HG03135 (cell line): Measurements from ENCODE around the gene SLC30A5.
A peak's percentile ranks its signal among the peaks of the same experiment; 100 is the strongest.
"Not testable (repeated sequence)": the region's sequence is repeated elsewhere in the genome, so short reads cannot be mapped to it uniquely, and the experiment has no call there.

Source experiments
- ATAC-seq: cut with Tn5 transposase; IDR thresholded peaks from one replicate; pipeline ENCODE4 v1.9.1; 2021; ENCODE audit warnings: mild to moderate bottlenecking, moderate library complexity; ENCODE audit not compliant: unreplicated experiment

SLC30A5 gene

GRCh38 chr5:69103521-69103920, 9.7 kb downstream of the SLC30A5 start:
- no peak for ATAC-seq

GRCh38 chr5:69105996-69106906, 12.4 kb downstream of the SLC30A5 start:
- peak; percentile 92 for ATAC-seq

GRCh38 chr5:69108367-69108766, 14.6 kb downstream of the SLC30A5 start:
- not testable (repeated sequence) for ATAC-seq

- ATAC-seq, result no peak
Observed at GRCh38 chr5:69113851-69114250, 20.0 kb downstream of the SLC30A5 start.

- no peak for ATAC-seq
Observed at GRCh38 chr5:69115526-69115925, 21.7 kb downstream of the SLC30A5 start.

- no peak for ATAC-seq
Observed at GRCh38 chr5:69129413-69129812, 35.6 kb downstream of the SLC30A5 start.

GRCh38 chr5:69130241-69130640, 36.4 kb downstream of the SLC30A5 start:
- no peak for ATAC-seq

- ATAC-seq, result no peak
Observed at GRCh38 chr5:69131304-69131703, 37.5 kb downstream of the SLC30A5 start.

- no peak for ATAC-seq
Observed at GRCh38 chr5:69134126-69134525, 40.3 kb downstream of the SLC30A5 start.

GRCh38 chr5:69136293-69136692, 42.5 kb downstream of the SLC30A5 start:
- ATAC-seq, result peak; percentile 89

- not testable (repeated sequence) for ATAC-seq
Observed at GRCh38 chr5:69137208-69137607, 43.4 kb downstream of the SLC30A5 start.

GRCh38 chr5:69137807-69138206, 44.0 kb downstream of the SLC30A5 start:
- no peak for ATAC-seq

- ATAC-seq, result no peak
Observed at GRCh38 chr5:69138766-69139165, 45.0 kb downstream of the SLC30A5 start.

GRCh38 chr5:69140239-69140638, 46.4 kb downstream of the SLC30A5 start:
- not testable (repeated sequence) for ATAC-seq

GRCh38 chr5:69140827-69141226, 47.0 kb downstream of the SLC30A5 start:
- ATAC-seq, result no peak

- not testable (repeated sequence) for ATAC-seq
Observed at GRCh38 chr5:69148576-69148975, 54.8 kb downstream of the SLC30A5 start.

- no peak for ATAC-seq
Observed at GRCh38 chr5:69148981-69149675, 55.3 kb downstream of the SLC30A5 start.

GRCh38 chr5:69149676-69150010, 55.8 kb downstream of the SLC30A5 start:
- ATAC-seq, result no peak

GRCh38 chr5:69152731-69153130, 58.9 kb downstream of the SLC30A5 start:
- no peak for ATAC-seq

GRCh38 chr5:69156456-69156855, 62.6 kb downstream of the SLC30A5 start:
- ATAC-seq, result no peak

- ATAC-seq, result no peak
Observed at GRCh38 chr5:69158039-69158438, 64.2 kb downstream of the SLC30A5 start.

- ATAC-seq, result no peak
Observed at GRCh38 chr5:69160651-69161050, 66.8 kb downstream of the SLC30A5 start.
